ENCODE results near the gene TAS2R14.

- TF ChIP-seq, protein P1, sequence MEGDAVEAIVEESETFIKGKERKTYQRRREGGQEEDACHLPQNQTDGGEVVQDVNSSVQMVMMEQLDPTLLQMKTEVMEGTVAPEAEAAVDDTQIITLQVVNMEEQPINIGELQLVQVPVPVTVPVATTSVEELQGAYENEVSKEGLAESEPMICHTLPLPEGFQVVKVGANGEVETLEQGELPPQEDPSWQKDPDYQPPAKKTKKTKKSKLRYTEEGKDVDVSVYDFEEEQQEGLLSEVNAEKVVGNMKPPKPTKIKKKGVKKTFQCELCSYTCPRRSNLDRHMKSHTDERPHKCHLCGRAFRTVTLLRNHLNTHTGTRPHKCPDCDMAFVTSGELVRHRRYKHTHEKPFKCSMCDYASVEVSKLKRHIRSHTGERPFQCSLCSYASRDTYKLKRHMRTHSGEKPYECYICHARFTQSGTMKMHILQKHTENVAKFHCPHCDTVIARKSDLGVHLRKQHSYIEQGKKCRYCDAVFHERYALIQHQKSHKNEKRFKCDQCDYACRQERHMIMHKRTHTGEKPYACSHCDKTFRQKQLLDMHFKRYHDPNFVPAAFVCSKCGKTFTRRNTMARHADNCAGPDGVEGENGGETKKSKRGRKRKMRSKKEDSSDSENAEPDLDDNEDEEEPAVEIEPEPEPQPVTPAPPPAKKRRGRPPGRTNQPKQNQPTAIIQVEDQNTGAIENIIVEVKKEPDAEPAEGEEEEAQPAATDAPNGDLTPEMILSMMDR (IDR thresholded peaks at IDR 0.05): no peak
- no peak for TF ChIP-seq EP300 (IDR thresholded peaks at IDR 0.05)
Observed at GRCh38 chr12:10919809-10920208, 19.3 kb downstream of the TAS2R14 start.
